Islet precursor cell (in vitro differentiated cells): ENCODE data around the gene CFAP65.

Experiments
- DNase-seq: peaks from one replicate; pipeline ENCODE4 v3.0.0-alpha.2; 2018

CFAP65 gene

GRCh38 chr2:219059725-219060682 is 18.7 kb upstream of the CFAP65 start:
- DNase-seq, result no peak

- DNase-seq, result no peak
Observed at GRCh38 chr2:219059375-219059724, 18.0 kb upstream of the CFAP65 start.

- peak; percentile 65 for DNase-seq
Observed at GRCh38 chr2:219058541-219059374, 17.4 kb upstream of the CFAP65 start.

GRCh38 chr2:219057709-219058540 is 16.6 kb upstream of the CFAP65 start:
- peak; percentile 85 for DNase-seq

GRCh38 chr2:219056896-219057708 is 15.8 kb upstream of the CFAP65 start:
- no peak for DNase-seq

- DNase-seq, result no peak
Observed at GRCh38 chr2:219056176-219056895, 15.0 kb upstream of the CFAP65 start.

GRCh38 chr2:219054956-219055903 is 13.9 kb upstream of the CFAP65 start:
- no peak for DNase-seq

- no peak for DNase-seq
Observed at GRCh38 chr2:219049282-219049681, 8.0 kb upstream of the CFAP65 start.

GRCh38 chr2:219045937-219046550 is 4.7 kb upstream of the CFAP65 start:
- peak; percentile 79 for DNase-seq

- DNase-seq, result no peak
Observed at GRCh38 chr2:219042750-219043149, 1.4 kb upstream of the CFAP65 start.

GRCh38 chr2:219042157-219042556 is 841 bp upstream of the CFAP65 start:
- no peak for DNase-seq

GRCh38 chr2:219038600-219038999 is 2.7 kb downstream of the CFAP65 start:
- no peak for DNase-seq

- DNase-seq, result no peak
Observed at GRCh38 chr2:219037783-219038499, 3.4 kb downstream of the CFAP65 start.

- no peak for DNase-seq
Observed at GRCh38 chr2:219035942-219036341, 5.4 kb downstream of the CFAP65 start.

- DNase-seq, result no peak
Observed at GRCh38 chr2:219034823-219035222, 6.5 kb downstream of the CFAP65 start.

- no peak for DNase-seq
Observed at GRCh38 chr2:219032051-219032745, 9.1 kb downstream of the CFAP65 start.

- no peak for DNase-seq
Observed at GRCh38 chr2:219031005-219031738, 10.1 kb downstream of the CFAP65 start.
